Breast epithelium (tissue), 4 donors: ENCODE results near the gene CDK14. TPM values are rescaled to one million over a fixed set of nuclear protein-coding genes. Genes with fewer than 3 reads are reported as not detected.

Experiments used
- DNase-seq, 2 donors: peaks; one replicate each; pipeline ENCODE4 v3.0.0-alpha.2; 2019; ENCODE audit warnings: low spot score in 2 of 2
- H3K27ac ChIP-seq, 2 donors: fragments of 200-600 bp; sonication (generic) in 1 of 2; one replicate each; pipeline ENCODE4 v1.5.1; 2016 to 2019; ENCODE audit warnings: mild to moderate bottlenecking in 1 of 2
- H3K27me3 ChIP-seq, 2 donors: fragments of 200-600 bp; sonication (generic) in 1 of 2; one replicate each; pipeline versions ENCODE4 v1.5.1 to v1.6.0; 2017 to 2019; ENCODE audit warnings: control low read depth in 1 of 2, mild to moderate bottlenecking in 1 of 2
- H3K36me3 ChIP-seq: fragments of 200-600 bp; one replicate; pipeline ENCODE4 v1.5.1; 2019
- H3K4me1 ChIP-seq, 2 donors: fragments of 200-600 bp; sonication (generic); one replicate each; pipeline ENCODE4 v1.5.1; 2016 to 2019; ENCODE audit warnings: control low read depth in 1 of 2
- H3K4me3 ChIP-seq, 3 donors: fragments of 200-600 bp; sonication (generic); 1 replicate in 2 of 3; 2 replicates in 1 of 3; pipeline ENCODE4 v1.5.1; 2016 to 2019; ENCODE audit warnings: mild to moderate bottlenecking in 3 of 3, moderate library complexity in 2 of 3
- H3K9me3 ChIP-seq, 2 donors: fragments of 200-600 bp; sonication (generic) in 1 of 2; one replicate each; pipeline ENCODE4 v1.5.1; 2016 to 2019; ENCODE audit warnings: control low read depth in 1 of 2
- CTCF ChIP-seq, 3 donors: fragments of 450-650 bp; IDR thresholded peaks; one replicate each; pipeline ENCODE4 v1.5.1; 2016 to 2017; ENCODE audit warnings: antibody characterized with exemption in 3 of 3, mild to moderate bottlenecking in 3 of 3, moderate library complexity in 3 of 3
- POLR2A ChIP-seq: fragments of 450-650 bp; IDR thresholded peaks from one replicate; pipeline ENCODE4 v1.6.1; 2016; ENCODE audit warnings: antibody characterized with exemption, mild to moderate bottlenecking, moderate library complexity
- POLR2AphosphoS5 ChIP-seq, 3 donors: sonication (generic); formaldehyde crosslinking; IDR thresholded peaks; one replicate each; pipeline ENCODE4 v1.6.1; 2017; ENCODE audit warnings: antibody characterized with exemption in 3 of 3
- intact Hi-C: fragments of 100-400 bp; cut with DNase I; formaldehyde crosslinking; loops from one replicate; pipeline ENCODE4 v1.15.1; 2023; ENCODE audit warnings: low total_unique reads
- total RNA-seq, 3 donors: library from RNA; depleted of rRNA; stranded (reverse); fragments of >200 nt; gene quantifications; one replicate each; pipeline ENCODE4 v1.1.0, GENCODE V29; 2016

The CDK14 gene
- total RNA-seq, 3 donors from 2014 or later, result 16.3 to 64.7 (median 29.8) TPM

- intact Hi-C loops, result no loop called here
- TF ChIP-seq POLR2AphosphoS5 (IDR thresholded peaks at IDR 0.05) (no peak), POLR2A (no peak), CTCF (IDR thresholded peaks at IDR 0.05) (no peak)
- no peak for DNase-seq
- Histone ChIP-seq H3K9me3 (no peaks in the 10 kb centered on the region), H3K4me1 (no peaks in the 10 kb centered on the region), H3K27me3 (no peaks in the 10 kb centered on the region), H3K27ac (no peak overlapping the region), H3K36me3 (no peaks in the 10 kb centered on the region), H3K4me3 (no peak overlapping the region)
These were observed 76.1 kb downstream of the CDK14 start for GRCh38 chr7:90672210-90672609.

- no peak overlapping the region for H3K27ac ChIP-seq
- intact Hi-C loops, result no loop called here
- H3K4me3 ChIP-seq, result no peak overlapping the region
- H3K36me3 ChIP-seq, result no peaks in the 10 kb centered on the region
- TF ChIP-seq POLR2AphosphoS5 (IDR thresholded peaks at IDR 0.05) (no peak), CTCF (IDR thresholded peaks at IDR 0.05) (no peak), POLR2A (no peak)
- H3K4me1 ChIP-seq, result no peaks in the 10 kb centered on the region
- H3K27me3 ChIP-seq, result no peaks in the 10 kb centered on the region
- H3K9me3 ChIP-seq, result no peaks in the 10 kb centered on the region
- DNase-seq, result no peak
These were observed 78.5 kb downstream of the CDK14 start for GRCh38 chr7:90674625-90675024.

- DNase-seq, result no peak
- H3K4me1 ChIP-seq, result no peaks in the 10 kb centered on the region
- no peaks in the 10 kb centered on the region for H3K27me3 ChIP-seq
- no peak overlapping the region for H3K4me3 ChIP-seq
- no peaks in the 10 kb centered on the region for H3K36me3 ChIP-seq
- intact Hi-C loops, result no loop called here
- H3K27ac ChIP-seq, result no peak overlapping the region
- H3K9me3 ChIP-seq, result no peaks in the 10 kb centered on the region
- TF ChIP-seq CTCF (IDR thresholded peaks at IDR 0.05) (no peak), POLR2AphosphoS5 (IDR thresholded peaks at IDR 0.05) (no peak), POLR2A (no peak)
These were observed 79.9 kb downstream of the CDK14 start for GRCh38 chr7:90675982-90676381.

- intact Hi-C loops, result no loop called here
- TF ChIP-seq POLR2A (no peak), CTCF (IDR thresholded peaks at IDR 0.05) (no peak), POLR2AphosphoS5 (IDR thresholded peaks at IDR 0.05) (no peak)
- Histone ChIP-seq H3K4me1 (no peaks in the 10 kb centered on the region), H3K9me3 (no peaks in the 10 kb centered on the region), H3K36me3 (no peaks in the 10 kb centered on the region), H3K27me3 (no peaks in the 10 kb centered on the region), H3K4me3 (no peak overlapping the region), H3K27ac (no peak overlapping the region)
- DNase-seq, result no peak
These were observed 81.6 kb downstream of the CDK14 start for GRCh38 chr7:90677486-90678404.

- no peak for TF ChIP-seq POLR2A
- no peak for TF ChIP-seq CTCF (IDR thresholded peaks at IDR 0.05)
- no peak for TF ChIP-seq POLR2AphosphoS5 (IDR thresholded peaks at IDR 0.05)
- no peak for DNase-seq
- no peaks in the 10 kb centered on the region for H3K27me3 ChIP-seq
- no peak overlapping the region for H3K27ac ChIP-seq
- no peaks in the 10 kb centered on the region for H3K9me3 ChIP-seq
- no peaks in the 10 kb centered on the region for H3K4me1 ChIP-seq
- no peaks in the 10 kb centered on the region for H3K36me3 ChIP-seq
- H3K4me3 ChIP-seq, result no peak overlapping the region
- intact Hi-C loops, result no loop called here
These were observed 82.9 kb downstream of the CDK14 start for GRCh38 chr7:90678986-90679385.
